ENCODE measurements around the gene ZNF688.

GRCh38 chr16:30535777-30536190 is 35.7 kb downstream of the ZNF688 start:
- TF ChIP-seq CSDC2 (CRISPR knock-in tag; IDR thresholded peaks at IDR 0.05) (no peak), CREB5 (CRISPR knock-in tag; IDR thresholded peaks at IDR 0.05; ENCODE audit: low read depth) (no peak), RARB (CRISPR knock-in tag; IDR thresholded peaks at IDR 0.05) (no peak), ZC3H10 (CRISPR knock-in tag; IDR thresholded peaks at IDR 0.05) (no peak), SNAI2 (CRISPR knock-in tag; IDR thresholded peaks at IDR 0.05) (no peak), POU6F1 (CRISPR knock-in tag; IDR thresholded peaks at IDR 0.05; ENCODE audit: borderline replicate concordance, low read depth) (no peak), ARNTL (CRISPR knock-in tag; IDR thresholded peaks at IDR 0.05; ENCODE audit: borderline replicate concordance, low read depth) (no peak), ZNF565 (CRISPR knock-in tag; conservative IDR thresholded peaks at IDR 0.05; ENCODE audit: low read depth) (no peak), ZFP3 (CRISPR knock-in tag; IDR thresholded peaks at IDR 0.05) (no peak), ISL1 (CRISPR knock-in tag; IDR thresholded peaks at IDR 0.05) (no peak), TSHZ2 (CRISPR knock-in tag; IDR thresholded peaks at IDR 0.05) (no peak), PATZ1 (CRISPR knock-in tag; IDR thresholded peaks at IDR 0.05; ENCODE audit: borderline replicate concordance) (no peak)
